ENCODE measurements around the gene TCEAL6.

The TCEAL6 gene

DNA sequence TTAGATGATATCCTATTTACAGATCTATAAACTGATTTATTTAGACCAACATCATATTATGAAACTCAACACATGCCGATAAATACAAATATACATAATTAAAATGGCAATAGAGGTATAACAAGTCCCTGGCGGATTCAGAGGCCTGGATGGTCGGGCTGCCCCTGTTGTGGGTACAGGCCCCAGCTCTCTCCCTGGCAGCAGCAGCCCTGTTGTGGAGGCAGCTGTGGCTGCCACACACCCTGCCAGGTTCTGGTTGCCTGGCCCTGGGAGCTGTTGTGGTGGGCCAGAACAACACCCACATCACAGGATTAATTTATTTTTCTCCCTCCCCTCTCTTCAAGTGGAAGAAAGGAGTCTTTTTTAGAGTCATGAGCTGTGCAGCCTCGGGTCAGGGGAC lies 28.9 kb downstream of the TCEAL6 start:
- Histone ChIP-seq H3K4me3 (replicated peaks; ENCODE audit: low read depth, low read length) (no peak overlapping the region), H3K36me3 (ENCODE audit: control insufficient read depth, insufficient read depth, low read length) (no peaks in the 10 kb centered on the region), H3K27me3 (replicated peaks; ENCODE audit: control insufficient read depth, insufficient read depth, low read length) (no peaks in the 10 kb centered on the region)
- no peak for DNase-seq (ENCODE audit: extremely low read depth, insufficient read length)
- TF ChIP-seq, protein P1, sequence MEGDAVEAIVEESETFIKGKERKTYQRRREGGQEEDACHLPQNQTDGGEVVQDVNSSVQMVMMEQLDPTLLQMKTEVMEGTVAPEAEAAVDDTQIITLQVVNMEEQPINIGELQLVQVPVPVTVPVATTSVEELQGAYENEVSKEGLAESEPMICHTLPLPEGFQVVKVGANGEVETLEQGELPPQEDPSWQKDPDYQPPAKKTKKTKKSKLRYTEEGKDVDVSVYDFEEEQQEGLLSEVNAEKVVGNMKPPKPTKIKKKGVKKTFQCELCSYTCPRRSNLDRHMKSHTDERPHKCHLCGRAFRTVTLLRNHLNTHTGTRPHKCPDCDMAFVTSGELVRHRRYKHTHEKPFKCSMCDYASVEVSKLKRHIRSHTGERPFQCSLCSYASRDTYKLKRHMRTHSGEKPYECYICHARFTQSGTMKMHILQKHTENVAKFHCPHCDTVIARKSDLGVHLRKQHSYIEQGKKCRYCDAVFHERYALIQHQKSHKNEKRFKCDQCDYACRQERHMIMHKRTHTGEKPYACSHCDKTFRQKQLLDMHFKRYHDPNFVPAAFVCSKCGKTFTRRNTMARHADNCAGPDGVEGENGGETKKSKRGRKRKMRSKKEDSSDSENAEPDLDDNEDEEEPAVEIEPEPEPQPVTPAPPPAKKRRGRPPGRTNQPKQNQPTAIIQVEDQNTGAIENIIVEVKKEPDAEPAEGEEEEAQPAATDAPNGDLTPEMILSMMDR (IDR thresholded peaks at IDR 0.05; ENCODE audit: insufficient read depth, low read length, poor library complexity, severe bottlenecking), result no peak
